HEK293 (cell line): ENCODE results near the gene ZNF438.

Experiments
- CTCF ChIA-PET: fragments of 350-600 bp; formaldehyde crosslinking; extraction: SDS; loops from one replicate; lab custom pipeline; 2021; ENCODE audit warnings: antibody characterized with exemption; lab: Yijun Ruan, JAX
- POLR2A ChIA-PET: fragments of 300-600 bp; formaldehyde crosslinking; extraction: SDS; loops from one replicate; lab custom pipeline; 2020; ENCODE audit warnings: antibody characterized with exemption, inconsistent platforms; lab: Yijun Ruan, JAX
- H3K27ac ChIP-seq: fragments of 200-500 bp; sonication (Bioruptor generic); 2 replicates; pipeline ENCODE4 v1.5.1; 2014; ENCODE audit warnings: low read depth, low read length, control low read depth, inconsistent platforms; ENCODE audit errors: extremely low read depth
- H3K36me3 ChIP-seq, 2 experiments: fragments of 200-500 bp in 1 of 2; sonication (Bioruptor generic) in 1 of 2; 1 replicate in 1 of 2; 2 replicates in 1 of 2; pipeline ENCODE4 v1.5.1; 2014 to 2017; ENCODE audit warnings: inconsistent platforms in 2 of 2, low read length in 2 of 2; ENCODE audit not compliant: control insufficient read depth in 2 of 2, insufficient read depth in 1 of 2
- H3K4me1 ChIP-seq: fragments of 200-500 bp; sonication (Bioruptor generic); 2 replicates; pipeline ENCODE4 v1.5.1; 2014; ENCODE audit warnings: mild to moderate bottlenecking, low read length, inconsistent platforms; ENCODE audit not compliant: control insufficient read depth, insufficient read depth
- H3K4me3 ChIP-seq: 2 replicates; pipeline ENCODE4 v1.5.1; 2011; ENCODE audit warnings: low read depth, mild to moderate bottlenecking, control low read depth, low read length, moderate library complexity
- H3K9me3 ChIP-seq: fragments of 200-500 bp; sonication (Bioruptor generic); 2 replicates; pipeline ENCODE4 v1.5.1; 2014; ENCODE audit warnings: low read depth, low read length, inconsistent platforms; ENCODE audit not compliant: control insufficient read depth, insufficient read depth
- BCL11B ChIP-seq: fragments of 450-650 bp; formaldehyde crosslinking; IDR thresholded peaks from 2 replicates; pipeline ENCODE4 v1.5.1; 2016; ENCODE audit warnings: low read depth, missing biosample characterization, missing genetic modification characterization
- FEZF1 ChIP-seq: fragments of 450-650 bp; formaldehyde crosslinking; IDR thresholded peaks from 2 replicates; pipeline ENCODE4 v1.5.1; 2016; ENCODE audit warnings: missing biosample characterization, missing genetic modification characterization
- HOXD13 ChIP-seq: sonication (generic); formaldehyde crosslinking; IDR thresholded peaks from 2 replicates; pipeline ENCODE4 v1.8.0; 2022; ENCODE audit warnings: missing genetic modification reagents, borderline replicate concordance
- KLF8 ChIP-seq: fragments of 450-650 bp; formaldehyde crosslinking; IDR thresholded peaks from 2 replicates; pipeline ENCODE4 v1.5.1; 2016; ENCODE audit warnings: missing biosample characterization, missing genetic modification characterization
- PRDM6 ChIP-seq: fragments of 450-650 bp; formaldehyde crosslinking; IDR thresholded peaks from 2 replicates; pipeline ENCODE4 v1.5.1; 2017; ENCODE audit warnings: missing biosample characterization, missing genetic modification characterization
- REST ChIP-seq: fragments of 450-650 bp; formaldehyde crosslinking; IDR thresholded peaks from 2 replicates; pipeline ENCODE4 v1.5.1; 2016; ENCODE audit warnings: missing biosample characterization, missing genetic modification characterization
- YY1 ChIP-seq: fragments of 450-650 bp; formaldehyde crosslinking; IDR thresholded peaks from 2 replicates; pipeline ENCODE4 v1.5.1; 2018; ENCODE audit warnings: missing biosample characterization, missing genetic modification characterization
- ZBTB48 ChIP-seq: fragments of 450-650 bp; formaldehyde crosslinking; IDR thresholded peaks from 2 replicates; pipeline ENCODE4 v1.5.1; 2016; ENCODE audit warnings: missing biosample characterization, missing genetic modification characterization
- ZFP3 ChIP-seq: fragments of 450-650 bp; formaldehyde crosslinking; IDR thresholded peaks from 2 replicates; pipeline ENCODE4 v1.5.1; 2016; ENCODE audit warnings: low read depth, missing biosample characterization, missing genetic modification characterization
- ZFP37 ChIP-seq: fragments of 450-650 bp; formaldehyde crosslinking; IDR thresholded peaks from 2 replicates; pipeline ENCODE4 v1.5.1; 2016; ENCODE audit warnings: missing biosample characterization, missing genetic modification characterization
- ZNF132 ChIP-seq: fragments of 450-650 bp; formaldehyde crosslinking; IDR thresholded peaks from 2 replicates; pipeline ENCODE4 v1.5.1; 2017; ENCODE audit warnings: missing biosample characterization, missing genetic modification characterization, borderline replicate concordance
- ZNF184 ChIP-seq: fragments of 450-650 bp; IDR thresholded peaks from 2 replicates; pipeline ENCODE4 v1.5.1; 2018; ENCODE audit warnings: missing biosample characterization, mild to moderate bottlenecking, missing genetic modification characterization
- ZNF311 ChIP-seq: fragments of 450-650 bp; formaldehyde crosslinking; IDR thresholded peaks from 2 replicates; pipeline ENCODE4 v1.5.1; 2017; ENCODE audit warnings: missing biosample characterization, missing genetic modification characterization, borderline replicate concordance
- ZNF404 ChIP-seq: fragments of 450-650 bp; formaldehyde crosslinking; IDR thresholded peaks from 2 replicates; pipeline ENCODE4 v1.5.1; 2017; ENCODE audit warnings: missing biosample characterization, missing genetic modification characterization
- ZNF561 ChIP-seq: fragments of 450-650 bp; IDR thresholded peaks from 2 replicates; pipeline ENCODE4 v1.5.1; 2018; ENCODE audit warnings: missing biosample characterization, missing genetic modification characterization, borderline replicate concordance
- ZNF585B ChIP-seq: fragments of 450-650 bp; formaldehyde crosslinking; IDR thresholded peaks from 2 replicates; pipeline ENCODE4 v1.5.1; 2016; ENCODE audit warnings: missing biosample characterization, missing genetic modification characterization
- ZNF670 ChIP-seq: fragments of 450-650 bp; formaldehyde crosslinking; IDR thresholded peaks from 2 replicates; pipeline ENCODE4 v1.5.1; 2016; ENCODE audit warnings: missing biosample characterization, missing genetic modification characterization, low read depth
- ZNF843 ChIP-seq: fragments of 450-650 bp; formaldehyde crosslinking; IDR thresholded peaks from 2 replicates; pipeline ENCODE4 v1.5.1; 2016; ENCODE audit warnings: missing biosample characterization, missing genetic modification characterization
- ZSCAN30 ChIP-seq: fragments of 450-650 bp; IDR thresholded peaks from 2 replicates; pipeline ENCODE4 v1.5.1; 2018; ENCODE audit warnings: missing biosample characterization, mild to moderate bottlenecking, missing genetic modification characterization, moderate library complexity
- TF ChIP-seq, protein P1 (sequence below): fragments of 450-650 bp; formaldehyde crosslinking; IDR thresholded peaks from 2 replicates; pipeline ENCODE4 v1.5.1; 2016; ENCODE audit warnings: missing biosample characterization, missing genetic modification characterization
- TF ChIP-seq, protein P2 (sequence below): fragments of 450-650 bp; formaldehyde crosslinking; IDR thresholded peaks from 2 replicates; pipeline ENCODE4 v1.5.1; 2016; ENCODE audit warnings: missing biosample characterization, missing genetic modification characterization

ZNF438 gene

GRCh38 chr10:30882281-30882680 lies 149.4 kb downstream of the ZNF438 start (continued):
- TF ChIP-seq, protein P1, sequence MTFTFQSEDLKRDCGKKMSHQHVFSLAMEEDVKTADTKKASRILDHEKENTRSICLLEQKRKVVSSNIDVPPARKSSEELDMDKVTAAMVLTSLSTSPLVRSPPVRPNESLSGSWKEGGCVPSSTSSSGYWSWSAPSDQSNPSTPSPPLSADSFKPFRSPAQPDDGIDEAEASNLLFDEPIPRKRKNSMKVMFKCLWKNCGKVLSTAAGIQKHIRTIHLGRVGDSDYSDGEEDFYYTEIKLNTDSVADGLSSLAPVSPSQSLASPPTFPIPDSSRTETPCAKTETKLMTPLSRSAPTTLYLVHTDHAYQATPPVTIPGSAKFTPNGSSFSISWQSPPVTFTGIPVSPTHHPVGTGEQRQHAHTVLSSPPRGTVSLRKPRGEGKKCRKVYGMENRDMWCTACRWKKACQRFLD, result no peak
- TF ChIP-seq ZNF311 (tag by site-specific recombination) (no peak), ZNF670 (tag by site-specific recombination) (no peak), ZFP3 (no peak), ZNF843 (no peak), FEZF1 (tag by site-specific recombination) (no peak), ZNF404 (tag by site-specific recombination) (no peak), PRDM6 (tag by site-specific recombination) (no peak), ZNF184 (no peak), ZNF585B (tag by site-specific recombination) (no peak), BCL11B (no peak)
- TF ChIP-seq, protein P2, sequence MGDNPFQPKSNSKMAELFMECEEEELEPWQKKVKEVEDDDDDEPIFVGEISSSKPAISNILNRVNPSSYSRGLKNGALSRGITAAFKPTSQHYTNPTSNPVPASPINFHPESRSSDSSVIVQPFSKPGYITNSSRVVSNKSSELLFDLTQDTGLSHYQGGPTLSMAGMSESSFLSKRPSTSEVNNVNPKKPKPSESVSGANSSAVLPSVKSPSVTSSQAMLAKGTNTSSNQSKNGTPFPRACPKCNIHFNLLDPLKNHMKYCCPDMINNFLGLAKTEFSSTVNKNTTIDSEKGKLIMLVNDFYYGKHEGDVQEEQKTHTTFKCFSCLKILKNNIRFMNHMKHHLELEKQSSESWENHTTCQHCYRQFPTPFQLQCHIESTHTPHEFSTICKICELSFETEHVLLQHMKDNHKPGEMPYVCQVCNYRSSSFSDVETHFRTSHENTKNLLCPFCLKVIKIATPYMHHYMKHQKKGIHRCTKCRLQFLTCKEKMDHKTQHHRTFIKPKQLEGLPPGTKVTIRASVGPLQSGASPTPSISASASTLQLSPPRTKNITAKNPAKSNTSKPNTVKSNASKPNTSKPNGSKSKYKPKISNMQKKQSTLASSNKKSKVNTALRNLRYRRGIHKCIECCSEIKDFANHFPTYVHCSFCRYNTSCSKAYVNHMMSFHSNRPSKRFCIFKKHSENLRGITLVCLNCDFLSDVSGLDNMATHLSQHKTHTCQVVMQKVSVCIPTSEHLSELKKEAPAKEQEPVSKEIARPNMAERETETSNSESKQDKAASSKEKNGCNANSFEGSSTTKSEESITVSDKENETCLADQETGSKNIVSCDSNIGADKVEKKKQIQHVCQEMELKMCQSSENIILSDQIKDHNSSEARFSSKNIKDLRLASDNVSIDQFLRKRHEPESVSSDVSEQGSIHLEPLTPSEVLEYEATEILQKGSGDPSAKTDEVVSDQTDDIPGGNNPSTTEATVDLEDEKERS, result no peak

- CTCF ChIA-PET, result interaction anchor here (0.6 kb wide), 1 partner anchor 108 kb away, joined by 4 read pairs; no protein-coding TSS in a partner anchor
- no peaks in the 10 kb centered on the region for H3K36me3 ChIP-seq
These were observed 152.7 kb downstream of the ZNF438 start for GRCh38 chr10:30878920-30879319.

More at GRCh38 chr10:30878920-30879319, 152.7 kb downstream of the ZNF438 start:
- Histone ChIP-seq H3K9me3 (no peaks in the 10 kb centered on the region), H3K27ac (no peak overlapping the region), H3K4me3 (no peak overlapping the region), H3K4me1 (no peaks in the 10 kb centered on the region)
- POLR2A ChIA-PET, result interaction anchor here (0.5 kb wide), 1 partner anchor 121 kb away, joined by 3 read pairs; no protein-coding TSS in a partner anchor
- TF ChIP-seq HOXD13 (CRISPR knock-in tag) (no peak), ZNF561 (no peak), ZSCAN30 (tag by site-specific recombination) (no peak), ZBTB48 (no peak), ZFP37 (tag by site-specific recombination) (no peak), KLF8 (no peak), ZNF132 (tag by site-specific recombination) (no peak), YY1 (tag by site-specific recombination) (no peak), REST (tag by site-specific recombination) (no peak)
